GM12878 (cell line): ENCODE results near the gene COL25A1. TPM values are rescaled to one million over a fixed set of nuclear protein-coding genes. Genes with fewer than 3 reads are reported as not detected.

Experiments
- ATAC-seq: fragments of 200-7000 bp; cut with Tn5 transposase; 3 replicates; pipeline ENCODE4 v1.9.1; 2020; ENCODE audit warnings: mild to moderate bottlenecking, moderate library complexity
- BruUV-seq: library from RNA; stranded (reverse); fragments of 400-500 nt; replicated peaks from 2 replicates; lab custom pipeline; 2021; lab: Mats Ljungman, UMichigan
- CTCF ChIA-PET: fragments of 300-600 bp; sonication (Branson Sonifier 250); formaldehyde crosslinking; extraction: SDS; loops from one replicate; lab custom pipeline; 2021; ENCODE audit warnings: inconsistent platforms; lab: Yijun Ruan, JAX
- POLR2A ChIA-PET: fragments of 350-600 bp; formaldehyde crosslinking; extraction: SDS; loops from one replicate; lab custom pipeline; 2021; ENCODE audit warnings: inconsistent platforms; lab: Charles Lee
- RAD21 ChIA-PET: fragments of 300-600 bp; sonication (Branson Sonifier 250); formaldehyde crosslinking; loops from one replicate; lab custom pipeline; 2023; ENCODE audit warnings: antibody characterized with exemption; ENCODE audit not compliant: unreplicated experiment; lab: Charles Lee
- SMC1A ChIA-PET: fragments of 300-600 bp; sonication (Branson Sonifier 250); formaldehyde crosslinking; loops from one replicate; lab custom pipeline; 2023; ENCODE audit not compliant: unreplicated experiment, uncharacterized antibody; lab: Charles Lee
- DNase-seq: peaks from one replicate; pipeline ENCODE4 v3.0.0-alpha.2; 2011; ENCODE audit warnings: low read depth, low spot score
- FAIRE-seq: peaks from 3 replicates; lab custom pipeline; 2011; peaks lifted over from hg19 to GRCh38; lab: Jason Lieb, UNC
- H2AFZ ChIP-seq: 2 replicates; pipeline ENCODE4 v1.6.0; 2011; ENCODE audit warnings: low read depth, low read length, control low read depth; ENCODE audit not compliant: control insufficient read depth
- H3K27ac ChIP-seq: 2 replicates; pipeline ENCODE4 v1.5.1; 2011; ENCODE audit warnings: control low read depth; ENCODE audit not compliant: control insufficient read depth, insufficient read depth
- H3K27me3 ChIP-seq, 2 experiments: replicated peaks in 1 of 2; 2 replicates each; pipeline versions ENCODE4 v1.6.0 to v1.6.1; 2011; ENCODE audit warnings: low read length in 1 of 2; ENCODE audit not compliant: control insufficient read depth in 2 of 2, insufficient read depth in 2 of 2
- H3K36me3 ChIP-seq, 2 experiments: 2 replicates each; pipeline ENCODE4 v1.5.1; 2011; ENCODE audit warnings: low read length in 1 of 2; ENCODE audit not compliant: control insufficient read depth in 2 of 2, insufficient read depth in 2 of 2
- H3K4me1 ChIP-seq: 2 replicates; pipeline ENCODE4 v1.6.1; 2011; ENCODE audit warnings: mild to moderate bottlenecking, low read length, moderate library complexity, mixed read lengths; ENCODE audit not compliant: control insufficient read depth, insufficient read depth
- H3K4me2 ChIP-seq: 2 replicates; pipeline ENCODE4 v1.6.0; 2011; ENCODE audit warnings: control low read depth; ENCODE audit not compliant: control insufficient read depth, insufficient read depth
- H3K4me3 ChIP-seq: fragments of 200-600 bp; sonication (generic); 2 replicates; pipeline ENCODE4 v1.5.1; 2016
- H3K79me2 ChIP-seq: 2 replicates; pipeline ENCODE4 v1.6.0; 2011; ENCODE audit warnings: low read length; ENCODE audit not compliant: control insufficient read depth, insufficient read depth
- H3K9ac ChIP-seq: 2 replicates; pipeline ENCODE4 v1.8.0; 2011; ENCODE audit warnings: low read length, control low read depth, mixed read lengths; ENCODE audit not compliant: control insufficient read depth, insufficient read depth
- H3K9me3 ChIP-seq: replicated peaks from 3 replicates; pipeline ENCODE4 v1.5.1; 2011; ENCODE audit warnings: mild to moderate bottlenecking, low read length; ENCODE audit not compliant: control insufficient read depth, insufficient read depth
- H4K20me1 ChIP-seq: 2 replicates; pipeline ENCODE4 v1.6.0; 2011; ENCODE audit not compliant: control insufficient read depth, insufficient read depth
- CREM ChIP-seq: IDR thresholded peaks from 2 replicates; pipeline ENCODE4 v1.6.1; 2014; ENCODE audit warnings: antibody characterized with exemption, low read depth
- GABPA ChIP-seq: IDR thresholded peaks from 2 replicates; pipeline ENCODE4 v1.6.1; 2014; ENCODE audit warnings: antibody characterized with exemption, low read depth, mild to moderate bottlenecking, inconsistent platforms
- HDGF ChIP-seq: fragments of 450-650 bp; IDR thresholded peaks from 2 replicates; pipeline ENCODE4 v1.6.1; 2016; ENCODE audit warnings: antibody characterized with exemption
- MAX ChIP-seq: IDR thresholded peaks from 2 replicates; pipeline ENCODE4 v1.6.1; 2012; ENCODE audit warnings: low read depth, low read length, improper control_type of control experiment
- NBN ChIP-seq: fragments of 450-650 bp; IDR thresholded peaks from 2 replicates; pipeline ENCODE4 v1.6.1; 2016
- NFYB ChIP-seq: IDR thresholded peaks from 2 replicates; pipeline ENCODE4 v1.6.1; 2011; ENCODE audit warnings: low read depth, mild to moderate bottlenecking, low read length, improper control_type of control experiment, moderate library complexity; ENCODE audit not compliant: insufficient read depth
- PAX5 ChIP-seq: IDR thresholded peaks from 2 replicates; pipeline ENCODE4 v1.6.1; 2011; ENCODE audit warnings: low read depth, low read length, borderline replicate concordance
- RBBP5 ChIP-seq: fragments of 200-600 bp; sonication (generic); conservative IDR thresholded peaks from 2 replicates; pipeline ENCODE4 v1.6.1; 2016
- SUPT20H ChIP-seq: IDR thresholded peaks from 2 replicates; pipeline ENCODE4 v1.6.1; 2011; ENCODE audit warnings: low read depth, mild to moderate bottlenecking, low read length, moderate library complexity, borderline replicate concordance; ENCODE audit not compliant: control insufficient read depth
- USF2 ChIP-seq: IDR thresholded peaks from 2 replicates; pipeline ENCODE4 v1.6.1; 2011; ENCODE audit warnings: low read depth, low read length, improper control_type of control experiment, borderline replicate concordance
- ZNF217 ChIP-seq: fragments of 450-650 bp; IDR thresholded peaks from 2 replicates; pipeline ENCODE4 v1.6.1; 2017; ENCODE audit warnings: antibody characterized with exemption, mild to moderate bottlenecking
- WGBS: methylation state at CpG from one replicate; pipeline ENCODE4 v1.1.6; 2016; ENCODE audit warnings: low lambda C conversion rate; ENCODE audit not compliant: insufficient replicate concordance, insufficient coverage; ENCODE audit errors: missing lambda C conversion rate; 5-methylcytosine and 5-hydroxymethylcytosine counted together
- in situ Hi-C: fragments of 300-500 bp; cut with MboI; formaldehyde crosslinking; loops from 9 replicates; pipeline ENCODE4 v1.14.3; 2018; ENCODE audit warnings: mixed read lengths
- intact Hi-C: fragments of 100-400 bp; cut with micrococcal nuclease; formaldehyde crosslinking; loops from one replicate; pipeline ENCODE4 v1.14.2; 2022; ENCODE audit not compliant: unreplicated experiment
- polyA plus RNA-seq, 11 experiments: library from polyadenylated mRNA; depleted of rRNA in 4 of 11; unstranded in 6 of 11; stranded (reverse) in 5 of 11; fragments of >200 nt; fragmentation: Nextera tagmentation in 4 of 11; fragmentation: Illumina TruSeq in 1 of 11; extraction: Ambion mirVana in 4 of 11; extraction: Trizol in 1 of 11; gene quantifications; 1 replicate in 1 of 11; 2 replicates in 10 of 11; pipeline versions ENCODE4 v1.2.1 to v1.2.3, GENCODE V29; 2011 to 2016; ENCODE audit warnings: inconsistent platforms in 2 of 11, missing spikeins in 2 of 11, low read depth in 1 of 11
- total RNA-seq, 4 experiments: library from RNA; depleted of rRNA in 3 of 4; stranded (reverse); fragments of >200 nt in 3 of 4; fragmentation: Illumina TruSeq in 1 of 4; extraction: Trizol in 1 of 4; gene quantifications; 2 replicates each; pipeline versions ENCODE4 v1.2.1 to v1.2.3, GENCODE V29; 2013 to 2021
- TF ChIP-seq, protein P1 (sequence below): fragments of 450-650 bp; IDR thresholded peaks from 2 replicates; pipeline ENCODE4 v1.6.1; 2016; ENCODE audit warnings: mild to moderate bottlenecking
- TF ChIP-seq, protein P2 (sequence below): fragments of 450-650 bp; conservative IDR thresholded peaks from 2 replicates; pipeline ENCODE4 v1.6.1; 2017; ENCODE audit warnings: mild to moderate bottlenecking, moderate library complexity

COL25A1 gene
- total and polyA plus RNA-seq, 10 of the 15 experiments (the other 5 are each of a cell fraction or from before 2014, with no cell fraction given) = 0.01 to 0.26 (median 0.12) TPM; not detected in 6

DNA sequence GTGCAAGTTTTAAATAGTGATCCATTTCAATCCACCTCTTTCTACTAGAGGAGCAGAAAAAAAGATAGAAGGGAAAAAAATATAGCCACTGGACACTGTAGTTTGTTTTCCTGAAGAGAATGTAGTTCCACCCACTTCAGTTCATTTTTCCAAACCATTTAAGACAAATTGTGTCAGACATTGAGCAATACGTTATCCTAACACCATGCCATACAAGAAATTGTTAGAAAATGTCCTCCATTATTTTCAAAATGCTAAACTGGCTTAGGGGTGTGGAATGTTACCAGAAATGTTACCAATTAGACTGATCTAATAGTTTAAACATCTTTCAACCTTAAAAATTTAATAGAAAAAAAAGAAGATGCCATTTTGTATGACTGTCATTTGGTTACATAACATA, 491.0 kb downstream of the COL25A1 start:
- intact Hi-C loops (no loop called here), in situ Hi-C loops (no loop called here)
- H3K36me3 ChIP-seq = no peaks in the 10 kb centered on the region
- 0% methylated on average over 1 of the region's 1 CpG for whole genome bisulfite sequencing
- RAD21 ChIA-PET = no interaction called here
- H4K20me1 ChIP-seq = no peaks in the 10 kb centered on the region
- CTCF ChIA-PET = no interaction called here
- POLR2A ChIA-PET = no interaction called here
- FAIRE-seq (no peak), ATAC-seq (no peak), DNase-seq (no peak)
- H3K4me1 ChIP-seq = no peaks in the 10 kb centered on the region
- no peak overlapping the region for H2AFZ ChIP-seq
- BruUV-seq = no TSS peak
- SMC1A ChIA-PET = no interaction called here
- no peak for TF ChIP-seq ZNF217
- TF ChIP-seq HDGF = no peak
- TF ChIP-seq, protein P1, sequence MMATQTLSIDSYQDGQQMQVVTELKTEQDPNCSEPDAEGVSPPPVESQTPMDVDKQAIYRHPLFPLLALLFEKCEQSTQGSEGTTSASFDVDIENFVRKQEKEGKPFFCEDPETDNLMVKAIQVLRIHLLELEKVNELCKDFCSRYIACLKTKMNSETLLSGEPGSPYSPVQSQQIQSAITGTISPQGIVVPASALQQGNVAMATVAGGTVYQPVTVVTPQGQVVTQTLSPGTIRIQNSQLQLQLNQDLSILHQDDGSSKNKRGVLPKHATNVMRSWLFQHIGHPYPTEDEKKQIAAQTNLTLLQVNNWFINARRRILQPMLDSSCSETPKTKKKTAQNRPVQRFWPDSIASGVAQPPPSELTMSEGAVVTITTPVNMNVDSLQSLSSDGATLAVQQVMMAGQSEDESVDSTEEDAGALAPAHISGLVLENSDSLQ = no peak
- no peak for TF ChIP-seq CREM
- TF ChIP-seq GABPA = no peak
- no peak for TF ChIP-seq SUPT20H
- TF ChIP-seq NFYB = no peak
- TF ChIP-seq, protein P2, sequence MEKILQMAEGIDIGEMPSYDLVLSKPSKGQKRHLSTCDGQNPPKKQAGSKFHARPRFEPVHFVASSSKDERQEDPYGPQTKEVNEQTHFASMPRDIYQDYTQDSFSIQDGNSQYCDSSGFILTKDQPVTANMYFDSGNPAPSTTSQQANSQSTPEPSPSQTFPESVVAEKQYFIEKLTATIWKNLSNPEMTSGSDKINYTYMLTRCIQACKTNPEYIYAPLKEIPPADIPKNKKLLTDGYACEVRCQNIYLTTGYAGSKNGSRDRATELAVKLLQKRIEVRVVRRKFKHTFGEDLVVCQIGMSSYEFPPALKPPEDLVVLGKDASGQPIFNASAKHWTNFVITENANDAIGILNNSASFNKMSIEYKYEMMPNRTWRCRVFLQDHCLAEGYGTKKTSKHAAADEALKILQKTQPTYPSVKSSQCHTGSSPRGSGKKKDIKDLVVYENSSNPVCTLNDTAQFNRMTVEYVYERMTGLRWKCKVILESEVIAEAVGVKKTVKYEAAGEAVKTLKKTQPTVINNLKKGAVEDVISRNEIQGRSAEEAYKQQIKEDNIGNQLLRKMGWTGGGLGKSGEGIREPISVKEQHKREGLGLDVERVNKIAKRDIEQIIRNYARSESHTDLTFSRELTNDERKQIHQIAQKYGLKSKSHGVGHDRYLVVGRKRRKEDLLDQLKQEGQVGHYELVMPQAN = no peak
- no peak for TF ChIP-seq USF2
- no peak for TF ChIP-seq MAX
- TF ChIP-seq NBN = no peak
- no peak for TF ChIP-seq PAX5
- no peak for TF ChIP-seq RBBP5
- H3K4me3 ChIP-seq = no peak overlapping the region
- no peak overlapping the region for H3K4me2 ChIP-seq
- no peaks in the 10 kb centered on the region for H3K9me3 ChIP-seq
- H3K27me3 ChIP-seq = peaks cover 1 to 2% of the 10 kb centered on the region in 2 experiments; a peak in 1 of 4 replicates
- no peaks in the 10 kb centered on the region for H3K79me2 ChIP-seq
- H3K27ac ChIP-seq = no peak overlapping the region
- H3K9ac ChIP-seq = no peak overlapping the region
